ENCODE results near the gene PDCD1.
A peak's percentile ranks its signal among the peaks of the same experiment; 100 is the strongest.

The PDCD1 gene

GRCh38 chr2:241865416-241865956, 6.8 kb upstream of the PDCD1 start:
- DNase-seq (ENCODE audit: low read depth), result no peak

- DNase-seq (ENCODE audit: low read depth), result no peak
Observed at GRCh38 chr2:241864850-241865213, 6.1 kb upstream of the PDCD1 start.

GRCh38 chr2:241864168-241864849, 5.6 kb upstream of the PDCD1 start:
- no peak for DNase-seq (ENCODE audit: low read depth)

GRCh38 chr2:241863536-241863954, 4.9 kb upstream of the PDCD1 start:
- DNase-seq (ENCODE audit: low read depth), result peak; percentile 12

- DNase-seq (ENCODE audit: low read depth), result no peak
Observed at GRCh38 chr2:241862775-241863535, 4.3 kb upstream of the PDCD1 start.

- no peak for DNase-seq (ENCODE audit: low read depth)
Observed at GRCh38 chr2:241862093-241862492, 3.4 kb upstream of the PDCD1 start.

GRCh38 chr2:241861264-241861663, 2.6 kb upstream of the PDCD1 start:
- no peak for DNase-seq (ENCODE audit: low read depth)

GRCh38 chr2:241860184-241861078, 1.7 kb upstream of the PDCD1 start:
- DNase-seq (ENCODE audit: low read depth), result no peak

- no peak for DNase-seq (ENCODE audit: low read depth)
Observed at GRCh38 chr2:241859436-241860183, 916 bp upstream of the PDCD1 start.

GRCh38 chr2:241859017-241859435, 332 bp upstream of the PDCD1 start:
- no peak for DNase-seq (ENCODE audit: low read depth)

- no peak for DNase-seq (ENCODE audit: low read depth)
Observed at GRCh38 chr2:241857572-241858121, 1.0 kb downstream of the PDCD1 start.

GRCh38 chr2:241857041-241857541, 1.6 kb downstream of the PDCD1 start:
- DNase-seq (ENCODE audit: low read depth), result no peak

- no peak for DNase-seq (ENCODE audit: low read depth)
Observed at GRCh38 chr2:241855888-241856422, 2.7 kb downstream of the PDCD1 start.

- DNase-seq (ENCODE audit: low read depth), result no peak
Observed at GRCh38 chr2:241855245-241855887, 3.3 kb downstream of the PDCD1 start.

- no peak for DNase-seq (ENCODE audit: low read depth)
Observed at GRCh38 chr2:241854342-241855244, 4.1 kb downstream of the PDCD1 start.

GRCh38 chr2:241853651-241854341, 4.9 kb downstream of the PDCD1 start:
- no peak for DNase-seq (ENCODE audit: low read depth)

- no peak for DNase-seq (ENCODE audit: low read depth)
Observed at GRCh38 chr2:241852981-241853631, 5.6 kb downstream of the PDCD1 start.

Data from fibroblast of gingiva (primary cell).